C4-2B (cell line): Measurements from ENCODE around the gene DCLK3.

Experiments used
- H3K27ac ChIP-seq: fragments of 450-650 bp; 2 replicates; pipeline ENCODE4 v1.5.1; 2017
- ZFX ChIP-seq: fragments of 450-650 bp; IDR thresholded peaks from 2 replicates; pipeline ENCODE4 v1.6.1; 2017
- TF ChIP-seq, protein P1 (sequence below): fragments of 450-650 bp; conservative IDR thresholded peaks from 2 replicates; pipeline ENCODE4 v1.5.1; 2017; ENCODE audit warnings: mild to moderate bottlenecking

DCLK3 gene

DNA sequence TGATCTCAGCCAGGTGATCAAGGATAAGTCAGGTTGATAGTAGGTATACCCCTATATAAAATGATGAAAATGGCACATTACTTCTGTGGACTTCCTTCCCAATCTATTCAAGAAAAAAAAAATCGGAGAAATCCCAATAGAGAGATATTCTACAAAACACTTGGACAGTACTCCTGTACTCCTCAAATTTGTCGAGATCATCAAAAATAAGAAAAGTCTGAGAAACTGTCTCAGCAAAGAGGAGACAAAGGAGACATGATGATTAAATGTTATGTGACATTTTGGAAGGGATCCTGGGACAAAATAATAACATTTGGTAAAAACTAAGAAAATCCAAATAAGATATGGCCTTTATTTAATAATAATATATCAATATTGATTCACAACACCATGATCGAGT, 94.6 kb downstream of the DCLK3 start:
- no peak overlapping the region for H3K27ac ChIP-seq
- TF ChIP-seq, protein P1, sequence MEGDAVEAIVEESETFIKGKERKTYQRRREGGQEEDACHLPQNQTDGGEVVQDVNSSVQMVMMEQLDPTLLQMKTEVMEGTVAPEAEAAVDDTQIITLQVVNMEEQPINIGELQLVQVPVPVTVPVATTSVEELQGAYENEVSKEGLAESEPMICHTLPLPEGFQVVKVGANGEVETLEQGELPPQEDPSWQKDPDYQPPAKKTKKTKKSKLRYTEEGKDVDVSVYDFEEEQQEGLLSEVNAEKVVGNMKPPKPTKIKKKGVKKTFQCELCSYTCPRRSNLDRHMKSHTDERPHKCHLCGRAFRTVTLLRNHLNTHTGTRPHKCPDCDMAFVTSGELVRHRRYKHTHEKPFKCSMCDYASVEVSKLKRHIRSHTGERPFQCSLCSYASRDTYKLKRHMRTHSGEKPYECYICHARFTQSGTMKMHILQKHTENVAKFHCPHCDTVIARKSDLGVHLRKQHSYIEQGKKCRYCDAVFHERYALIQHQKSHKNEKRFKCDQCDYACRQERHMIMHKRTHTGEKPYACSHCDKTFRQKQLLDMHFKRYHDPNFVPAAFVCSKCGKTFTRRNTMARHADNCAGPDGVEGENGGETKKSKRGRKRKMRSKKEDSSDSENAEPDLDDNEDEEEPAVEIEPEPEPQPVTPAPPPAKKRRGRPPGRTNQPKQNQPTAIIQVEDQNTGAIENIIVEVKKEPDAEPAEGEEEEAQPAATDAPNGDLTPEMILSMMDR, result no peak
- no peak for TF ChIP-seq ZFX

DNA sequence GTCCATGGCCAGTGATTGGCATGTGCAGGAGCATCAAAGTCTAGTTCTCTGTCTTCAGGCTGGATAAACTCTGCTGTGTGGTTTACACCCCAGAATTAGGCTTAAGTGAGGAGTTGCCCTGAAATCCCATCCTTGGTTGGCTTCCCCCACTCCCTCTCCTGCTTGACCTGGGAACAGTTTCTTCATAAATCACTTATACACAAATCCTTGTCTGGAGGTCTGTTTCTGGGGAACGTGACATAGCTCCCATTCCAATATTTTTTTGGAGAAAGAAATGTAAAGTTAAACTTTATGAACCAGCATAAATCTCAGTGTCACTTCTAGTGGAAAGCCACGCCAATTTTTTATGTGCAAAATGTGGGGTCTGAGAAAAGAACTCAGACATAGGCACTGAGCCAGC, 98.2 kb downstream of the DCLK3 start:
- TF ChIP-seq, protein P1, result no peak
- no peak for TF ChIP-seq ZFX
- H3K27ac ChIP-seq, result no peak overlapping the region

DNA sequence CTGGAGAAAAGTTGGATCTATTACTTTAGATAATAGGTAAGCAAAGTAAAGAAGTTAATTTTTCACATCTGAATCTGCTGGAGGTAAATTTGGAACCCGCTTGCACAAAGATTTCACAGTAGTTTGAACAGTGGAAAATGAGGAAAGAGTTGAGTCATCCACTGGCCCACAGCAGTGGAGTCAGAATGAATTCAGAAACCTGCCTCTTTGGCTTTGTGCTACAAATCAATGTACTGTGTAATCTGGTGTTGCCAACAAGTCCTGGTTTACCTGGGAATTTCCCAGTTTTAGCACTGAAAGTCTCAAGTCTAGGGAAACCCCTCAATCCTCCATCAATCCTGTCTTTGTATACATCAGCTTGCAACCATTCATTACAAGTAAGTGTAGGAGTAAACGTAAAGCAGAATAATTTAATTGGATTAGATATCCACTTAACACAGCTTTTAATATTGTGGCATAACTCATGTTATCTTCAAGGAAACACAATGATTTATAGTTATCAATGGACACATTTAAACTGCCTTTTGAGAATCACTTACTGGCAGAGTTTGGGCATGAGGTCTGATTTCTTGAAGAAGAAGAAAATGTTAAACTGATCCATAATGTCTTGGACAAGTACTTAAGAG, 100.6 kb downstream of the DCLK3 start:
- no peak for TF ChIP-seq ZFX
- TF ChIP-seq, protein P1, result no peak
- no peak overlapping the region for H3K27ac ChIP-seq

DNA sequence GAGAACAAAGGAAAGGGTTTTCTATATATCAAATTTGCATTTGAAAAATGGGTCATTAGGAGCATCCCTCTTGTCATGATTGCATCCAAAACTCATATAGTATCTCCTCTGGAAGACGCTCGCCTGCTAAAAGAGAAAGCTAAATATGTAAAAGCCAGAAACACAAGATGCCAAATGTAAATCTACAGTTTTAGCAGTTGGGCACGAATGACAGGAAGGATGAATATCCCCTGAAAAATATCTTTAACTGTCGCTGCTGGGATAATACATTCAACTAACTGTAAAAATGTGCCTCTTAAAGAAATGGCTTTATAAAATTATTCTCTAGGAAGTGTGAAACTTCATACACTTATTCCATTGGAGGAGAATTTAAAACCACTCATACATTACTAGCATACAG, 101.7 kb downstream of the DCLK3 start:
- no peak overlapping the region for H3K27ac ChIP-seq
- no peak for TF ChIP-seq ZFX
- TF ChIP-seq, protein P1, result no peak
